SKM-1 treated with dmso at 0.1 percent for 144 hours (cell line): ENCODE results near the gene TUBB6.
A peak's percentile ranks its signal among the peaks of the same experiment; 100 is the strongest.

Experiments
- DNase-seq: peaks from one replicate; lab custom pipeline; 2025; ENCODE audit not compliant: unreplicated experiment; lab: John Stamatoyannopoulos, UW

Gene TUBB6

DNA sequence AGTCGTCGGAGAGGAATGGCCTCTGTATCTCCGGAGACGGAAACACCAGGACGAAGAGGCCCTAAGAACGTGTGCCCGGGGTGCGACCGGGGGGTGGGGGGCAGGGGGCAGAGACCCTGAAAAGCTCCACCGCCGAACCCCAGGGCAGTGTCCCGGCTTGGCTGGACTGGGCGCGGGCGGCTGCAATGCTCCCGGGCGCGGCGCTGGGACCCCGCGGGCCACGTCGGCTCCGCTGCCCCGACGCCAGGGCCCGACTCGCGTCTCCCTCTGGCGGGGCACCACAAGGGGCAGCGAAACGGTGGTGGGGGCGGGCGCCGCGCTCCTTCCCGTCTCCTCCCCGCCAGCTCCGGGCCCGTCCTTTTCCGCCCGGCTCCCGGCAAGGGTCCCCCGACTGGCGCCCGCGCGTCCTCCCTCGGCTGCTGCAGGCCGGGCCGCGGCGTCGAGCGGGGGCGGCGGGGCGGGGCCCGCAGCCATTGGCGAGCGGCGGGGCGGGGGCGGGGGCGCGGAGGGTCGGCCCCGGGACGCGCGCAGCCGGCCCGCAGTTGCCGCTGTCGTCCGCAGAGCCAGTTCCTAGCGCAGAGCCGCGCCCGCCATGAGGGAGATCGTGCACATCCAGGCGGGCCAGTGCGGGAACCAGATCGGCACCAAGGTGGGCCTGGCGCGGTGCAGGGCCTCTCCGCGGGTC, at the start of gene TUBB6:
Gene TUBB6 (plus strand): TSS at position 541 of the 685 bp plus-strand sequence. CDS start 52 bp downstream, at position 593.
- peak; percentile 56 for DNase-seq

DNA sequence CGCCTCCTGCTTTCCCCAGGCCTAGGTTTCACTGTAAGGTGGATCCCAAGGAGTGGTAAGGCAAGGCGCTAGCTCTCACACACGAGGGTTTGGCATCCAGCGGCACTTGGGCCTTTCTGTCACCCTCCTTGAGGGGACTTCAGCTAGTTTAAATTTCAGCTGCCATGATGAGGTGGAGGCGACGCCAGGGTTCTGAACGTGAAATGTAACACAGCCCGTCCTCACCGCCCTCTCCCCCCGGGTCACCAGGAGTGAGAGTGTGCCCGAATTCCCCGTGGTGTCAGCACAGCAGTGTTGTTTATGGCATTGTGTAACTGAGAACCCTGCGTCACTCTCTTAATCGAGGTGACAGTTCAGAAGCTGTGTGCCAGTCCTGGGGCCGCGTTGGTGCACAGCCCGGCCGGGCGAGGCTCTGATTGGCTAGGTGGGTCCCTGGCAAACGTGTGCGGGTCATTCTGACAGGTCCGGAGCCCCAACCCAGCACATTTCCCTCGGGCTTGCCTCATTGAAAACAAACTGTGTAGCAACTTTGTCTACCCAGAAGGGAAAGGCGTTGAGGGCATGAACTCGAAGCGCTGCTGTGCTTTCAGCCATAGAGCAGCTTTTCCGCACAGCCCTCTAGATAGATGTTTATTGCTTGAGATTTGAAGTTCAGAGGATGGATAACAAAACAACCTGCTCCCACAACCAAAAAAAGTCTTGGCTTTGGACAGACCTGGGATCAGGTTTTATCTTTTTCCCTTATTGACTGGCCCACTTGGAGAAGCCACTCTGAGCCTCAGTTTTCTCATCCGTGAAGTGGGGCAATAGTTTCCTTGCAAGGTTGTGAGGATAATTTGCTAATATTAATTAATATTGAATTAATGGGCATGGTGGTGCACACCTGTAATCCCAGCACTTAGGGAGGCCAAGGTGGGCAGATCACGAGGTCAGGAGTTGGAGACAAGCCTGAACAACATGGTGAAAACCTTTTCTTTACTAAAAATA, 49.0 kb upstream of the TUBB6 start:
- no peak for DNase-seq

DNA sequence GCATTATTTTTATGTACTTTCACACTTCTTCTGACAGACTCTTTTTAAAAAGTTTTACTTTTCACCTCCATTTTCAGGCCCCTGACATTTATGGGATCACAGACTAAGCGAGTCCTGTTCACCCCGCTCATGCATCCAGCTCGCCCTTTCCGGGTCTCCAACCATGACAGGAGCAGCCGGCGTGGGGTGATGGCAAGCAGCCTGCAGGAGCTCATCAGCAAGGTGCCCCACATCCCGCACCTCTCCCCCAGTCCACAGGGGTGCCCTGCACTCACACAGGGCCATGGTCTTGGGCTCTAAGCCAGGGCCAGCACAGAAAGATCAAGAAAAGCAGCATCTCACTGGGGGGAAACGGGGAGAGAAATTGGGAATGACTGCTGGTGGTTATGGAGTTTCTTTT, 45.3 kb upstream of the TUBB6 start:
- no peak for DNase-seq

DNA sequence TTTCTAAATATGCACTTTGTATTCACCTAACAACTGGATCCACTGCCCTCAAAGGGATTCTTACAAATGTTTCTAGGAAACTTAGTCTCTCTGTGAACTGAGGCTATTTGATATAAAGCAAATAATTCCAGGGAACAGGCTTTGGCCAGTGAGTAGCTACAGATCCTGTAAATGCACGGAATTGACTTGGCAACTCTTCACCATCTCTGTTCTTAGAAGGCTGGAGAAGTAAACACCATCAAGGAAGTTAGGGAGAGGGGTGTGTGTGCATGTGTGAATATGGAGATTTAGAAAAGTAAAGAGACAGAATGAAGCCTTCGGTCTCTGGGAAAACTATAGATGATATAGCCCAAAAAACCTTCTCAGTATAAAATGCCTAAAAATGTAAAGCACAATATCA, 43.2 kb upstream of the TUBB6 start:
- no peak for DNase-seq

DNA sequence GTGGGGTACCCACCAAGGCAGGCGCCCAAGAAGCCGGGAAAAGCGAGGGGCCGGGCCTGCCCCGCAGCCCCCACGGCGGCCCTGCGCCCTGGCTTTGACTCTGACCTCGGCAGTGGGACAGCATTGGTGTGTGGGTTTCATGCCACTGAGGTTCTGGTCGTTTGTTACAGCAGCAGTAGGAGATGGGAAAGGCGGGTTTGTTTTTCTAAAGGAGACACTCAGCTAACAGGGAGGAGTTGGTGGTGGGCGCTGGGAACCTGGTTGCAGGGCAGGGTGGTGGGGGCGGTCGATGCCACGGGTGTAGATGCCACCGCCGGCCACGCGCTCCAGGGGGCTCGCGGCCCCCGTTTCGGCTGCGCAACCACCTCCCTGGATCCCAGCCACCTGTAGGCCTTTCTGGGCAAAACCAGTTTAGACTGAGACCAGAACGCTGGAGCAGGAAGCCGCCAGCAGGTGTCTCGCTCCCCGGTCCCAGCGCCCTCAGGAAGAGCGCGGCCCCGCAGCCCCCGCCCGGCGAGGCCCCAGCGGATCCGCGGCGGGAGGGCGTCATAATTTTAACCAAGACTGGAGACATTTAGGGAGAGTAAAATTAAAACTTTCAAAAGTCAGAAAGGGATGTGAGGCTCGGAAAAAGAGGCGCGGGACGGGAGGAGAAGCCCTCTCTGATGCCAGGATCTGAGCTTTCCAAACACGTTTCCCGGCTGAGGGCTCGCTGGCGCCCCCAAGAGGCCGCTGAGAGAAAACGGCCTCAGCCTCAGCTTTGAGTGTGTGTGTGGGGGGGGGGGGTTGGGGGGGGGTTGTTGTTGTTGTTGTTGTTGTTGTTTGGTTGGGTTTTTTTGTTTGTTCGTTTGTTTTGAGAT, 36.4 kb upstream of the TUBB6 start:
- peak; percentile 54 for DNase-seq

DNA sequence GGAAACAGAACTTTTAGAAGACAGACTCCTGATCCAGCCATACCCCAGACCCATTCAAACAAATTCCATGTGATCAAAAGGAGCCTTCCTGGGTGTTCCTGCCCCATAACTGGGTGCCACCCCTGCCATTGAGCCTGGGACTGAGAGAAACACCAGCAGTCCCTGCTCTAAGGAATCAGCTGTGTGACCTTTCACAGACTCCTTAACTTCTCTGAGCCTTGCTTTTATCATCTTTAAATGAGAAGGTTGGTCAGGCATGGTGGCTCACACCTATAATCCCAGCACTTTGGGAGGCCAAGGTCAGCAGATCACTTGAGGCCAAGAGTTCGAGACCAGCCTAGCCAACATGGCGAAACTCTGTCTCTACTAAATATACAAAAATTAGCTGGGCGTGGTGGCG, 33.2 kb upstream of the TUBB6 start:
- DNase-seq, result no peak

DNA sequence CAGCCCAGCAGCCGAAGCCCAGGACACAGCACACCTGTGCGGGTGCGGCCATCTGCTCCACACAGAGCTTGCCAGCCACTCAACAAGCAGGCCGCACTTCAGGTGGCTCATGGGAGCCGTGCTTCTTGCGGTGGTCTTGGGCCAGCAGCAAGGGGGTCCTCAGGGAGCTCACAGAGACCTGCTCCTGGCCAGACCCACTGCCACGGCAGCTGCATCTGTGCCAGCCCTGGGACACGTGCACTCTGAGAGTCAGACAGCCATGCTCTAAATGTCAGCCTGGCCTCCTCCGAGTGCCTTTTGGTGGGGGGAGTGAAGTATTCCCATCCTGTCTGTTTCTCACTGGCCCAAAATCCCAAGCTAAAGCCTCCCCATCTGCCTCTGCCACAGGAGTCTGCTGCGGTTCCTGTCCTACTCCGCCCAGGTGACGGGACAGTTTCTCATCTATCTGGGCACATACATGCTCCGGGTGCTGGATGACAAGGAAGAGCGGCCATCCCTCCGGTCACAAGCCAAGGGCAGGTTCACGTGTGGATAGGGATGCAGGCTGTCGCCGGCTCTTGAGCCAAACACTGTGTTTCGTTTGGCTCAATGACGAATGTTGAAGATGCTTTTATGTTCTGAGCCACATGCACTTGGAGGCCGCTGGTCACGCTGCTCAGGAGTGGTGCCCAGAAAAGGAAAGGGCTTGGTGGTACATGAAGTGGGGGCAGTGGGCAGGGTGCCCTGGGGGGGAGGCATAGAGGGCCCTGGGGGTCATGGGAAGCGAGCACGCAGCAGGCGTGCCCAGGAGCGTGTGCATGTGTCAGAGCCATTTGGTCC, 31.1 kb upstream of the TUBB6 start:
- no peak for DNase-seq

DNA sequence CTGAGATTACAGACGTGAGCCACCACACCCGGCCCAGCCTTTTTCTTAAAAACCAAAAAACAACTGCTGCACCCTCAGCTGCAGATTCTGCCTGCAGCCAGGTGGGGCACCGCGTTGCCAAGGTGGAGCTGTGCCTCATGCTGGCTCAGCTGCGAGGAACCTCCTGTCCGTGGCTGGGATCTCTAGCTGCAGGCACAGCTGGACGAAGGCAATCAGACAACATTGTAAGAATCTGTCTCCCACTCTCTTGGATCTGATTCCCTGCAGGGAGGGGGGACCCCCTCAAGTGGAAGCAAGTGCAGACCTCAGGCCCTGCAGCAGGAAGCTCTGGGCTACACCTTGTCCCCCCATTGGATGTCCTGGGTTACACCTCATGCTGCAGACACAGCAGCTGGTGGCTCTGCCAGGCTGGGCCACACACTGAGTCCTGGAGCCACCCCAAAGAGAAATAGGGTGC, 29.8 kb upstream of the TUBB6 start:
- DNase-seq, result no peak

DNA sequence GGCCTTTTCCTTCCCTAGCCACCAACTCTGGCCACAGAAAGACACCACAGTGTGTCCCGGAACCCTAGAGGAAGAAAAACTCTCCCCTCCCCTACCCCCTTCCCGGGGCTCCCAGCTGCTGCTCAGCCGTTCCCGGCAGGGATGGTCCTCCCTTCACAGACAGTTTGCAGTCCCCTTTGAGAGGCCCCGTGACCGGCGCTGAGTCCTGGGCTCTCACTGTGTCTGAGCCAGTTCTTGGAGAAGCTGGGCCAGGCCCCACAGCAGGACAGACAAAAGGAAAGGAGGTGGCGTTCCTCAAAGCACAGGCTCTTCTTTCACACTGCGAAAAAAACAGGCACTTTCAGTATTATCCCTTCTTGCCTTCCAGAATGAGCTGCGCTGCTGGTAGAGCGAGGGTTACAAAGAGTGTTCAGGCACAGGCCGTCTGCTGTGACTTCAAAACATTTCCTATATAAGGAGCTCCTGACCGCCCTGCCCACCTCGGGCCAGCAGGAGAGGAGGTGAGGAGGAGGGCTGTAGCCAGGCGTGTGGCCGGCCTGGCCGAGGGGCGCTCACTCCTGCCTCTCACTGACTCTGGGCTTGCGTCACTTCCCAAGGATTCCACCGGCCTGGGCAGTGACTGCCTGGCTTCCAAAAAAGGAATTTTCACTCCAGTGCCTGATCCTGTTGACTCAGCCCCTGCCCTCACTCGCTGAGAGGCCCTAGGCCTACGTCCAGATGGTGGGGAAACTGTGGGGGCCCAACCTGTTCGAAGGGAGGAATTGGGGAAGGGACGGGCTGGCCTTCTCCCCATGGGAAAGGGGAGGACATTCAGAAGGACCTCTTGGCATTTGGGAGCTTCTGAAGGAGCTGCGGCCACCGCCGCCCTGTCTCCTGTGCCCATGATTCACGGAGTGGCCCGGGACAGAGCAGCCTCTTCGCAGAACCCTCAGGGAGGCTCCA, 29.0 kb upstream of the TUBB6 start:
- DNase-seq, result no peak

DNA sequence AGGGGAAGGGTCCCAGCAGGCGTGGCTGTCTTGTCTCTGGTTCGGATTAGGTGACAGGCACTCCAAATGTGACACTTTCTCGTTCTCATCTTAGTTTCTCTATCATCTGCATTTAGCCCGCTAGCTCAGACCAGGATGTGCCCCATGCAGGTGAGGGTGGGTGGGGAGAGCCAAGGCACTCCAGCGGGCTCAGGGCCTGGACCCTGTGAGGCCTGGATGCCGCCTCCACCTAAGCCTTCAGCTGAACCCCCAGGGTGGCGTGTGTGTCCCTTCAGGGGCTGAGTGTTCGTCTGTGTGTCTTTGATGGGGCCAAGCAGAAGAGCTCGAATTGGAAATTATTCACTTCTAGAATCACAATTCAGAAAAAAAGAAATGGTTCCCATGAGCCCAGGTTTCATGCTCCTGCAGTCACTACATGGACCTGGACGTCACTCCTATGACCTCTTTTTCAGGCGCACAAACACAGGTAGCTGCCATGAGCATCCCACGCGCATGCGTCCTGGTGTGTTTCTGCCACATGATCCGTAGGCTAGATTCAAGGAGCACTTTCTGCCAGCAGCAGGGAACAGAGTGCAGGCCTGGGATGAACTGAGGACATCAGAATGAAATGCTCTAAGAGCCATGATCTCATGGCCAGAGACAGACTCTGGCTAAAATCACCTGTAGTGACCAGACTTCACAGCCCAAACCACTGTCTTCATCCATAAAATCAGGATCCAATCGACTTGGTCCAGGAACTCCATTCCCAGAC, 28.1 kb upstream of the TUBB6 start:
- no peak for DNase-seq

DNA sequence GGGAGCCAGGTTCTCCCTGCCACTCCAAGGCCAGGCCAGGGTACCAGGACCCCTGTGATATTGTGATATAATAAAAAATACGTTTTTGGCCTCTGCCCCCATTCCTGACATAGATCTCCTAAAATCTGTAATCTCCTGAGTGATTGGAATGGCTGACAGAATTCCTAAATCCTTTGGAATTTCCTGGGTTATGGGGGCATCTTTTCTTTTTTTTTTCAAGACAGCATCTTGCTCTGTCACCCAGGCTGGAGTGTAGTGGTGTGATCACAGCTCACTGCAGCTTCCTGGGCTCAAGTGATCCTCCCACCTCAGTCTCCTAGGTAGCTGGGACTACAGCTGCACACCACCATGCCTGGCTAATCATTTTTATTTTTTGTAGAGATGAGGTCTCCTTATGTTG, 26.2 kb upstream of the TUBB6 start:
- no peak for DNase-seq

DNA sequence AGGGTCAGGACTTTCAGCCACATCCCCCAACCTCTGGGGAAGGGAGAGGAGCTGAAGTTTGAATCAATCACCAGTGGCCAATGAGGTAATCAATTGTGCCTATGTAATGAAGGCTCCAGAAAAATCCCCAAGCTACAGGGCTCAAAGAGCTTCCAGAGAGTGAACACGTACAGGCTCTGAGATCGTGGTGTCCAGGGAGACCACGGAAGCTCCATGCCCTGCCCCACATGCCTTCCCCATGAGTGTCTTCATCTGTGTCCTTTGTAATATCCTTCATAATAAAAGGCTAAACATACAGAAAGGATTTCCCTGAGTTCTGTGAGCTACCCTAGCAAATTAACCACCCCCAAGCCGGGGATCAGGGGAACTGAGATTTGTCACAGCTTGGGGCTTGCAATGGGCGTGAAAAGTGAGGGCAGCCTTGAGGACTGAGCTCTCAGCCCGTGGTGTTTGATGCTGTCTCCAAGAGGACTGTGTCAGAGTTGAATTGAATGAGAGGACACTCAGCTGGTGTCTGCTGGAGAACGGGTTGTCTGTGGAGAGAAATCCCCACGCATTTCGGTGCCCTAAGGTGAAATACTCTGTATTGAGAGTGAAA, 25.5 kb upstream of the TUBB6 start:
- no peak for DNase-seq

DNA sequence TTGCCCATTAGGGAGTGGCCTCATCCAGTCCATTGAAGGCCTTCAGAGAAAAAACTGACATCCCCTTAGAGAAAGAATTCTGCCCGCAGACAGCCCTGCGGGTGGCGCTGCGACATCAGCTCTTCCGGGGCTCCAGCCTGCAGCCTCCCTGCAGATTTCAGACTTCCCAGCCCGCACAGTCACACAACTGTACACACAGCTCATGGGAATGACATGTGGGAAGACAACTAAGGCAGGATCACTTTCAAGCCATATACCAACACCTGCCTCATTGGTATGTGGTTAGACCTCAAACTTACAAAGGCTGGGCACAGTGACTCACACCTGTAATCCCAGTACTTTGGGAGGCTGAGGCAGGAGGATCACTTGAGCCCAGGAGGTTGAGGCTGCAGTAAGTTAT, 24.8 kb upstream of the TUBB6 start:
- no peak for DNase-seq

DNA sequence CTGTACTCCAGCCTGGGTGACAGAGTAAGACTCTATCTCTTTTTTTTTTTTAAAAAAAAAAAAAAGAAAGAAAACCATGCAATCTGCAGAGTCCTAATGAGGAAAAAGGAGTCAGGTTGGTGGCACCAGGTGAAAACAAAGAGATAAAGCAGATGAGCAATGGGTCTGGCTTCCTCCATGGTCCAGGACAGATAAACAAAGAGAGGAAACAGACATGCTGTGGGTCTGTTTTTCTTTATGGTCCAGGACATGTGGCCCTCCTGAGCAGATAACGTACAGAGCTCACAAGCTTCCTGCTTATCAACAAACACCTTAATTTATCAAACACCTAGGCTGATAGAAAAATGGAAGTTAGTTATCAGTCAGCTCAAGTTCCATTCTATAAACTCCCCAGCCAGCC, 24.4 kb upstream of the TUBB6 start:
- DNase-seq, result no peak

DNA sequence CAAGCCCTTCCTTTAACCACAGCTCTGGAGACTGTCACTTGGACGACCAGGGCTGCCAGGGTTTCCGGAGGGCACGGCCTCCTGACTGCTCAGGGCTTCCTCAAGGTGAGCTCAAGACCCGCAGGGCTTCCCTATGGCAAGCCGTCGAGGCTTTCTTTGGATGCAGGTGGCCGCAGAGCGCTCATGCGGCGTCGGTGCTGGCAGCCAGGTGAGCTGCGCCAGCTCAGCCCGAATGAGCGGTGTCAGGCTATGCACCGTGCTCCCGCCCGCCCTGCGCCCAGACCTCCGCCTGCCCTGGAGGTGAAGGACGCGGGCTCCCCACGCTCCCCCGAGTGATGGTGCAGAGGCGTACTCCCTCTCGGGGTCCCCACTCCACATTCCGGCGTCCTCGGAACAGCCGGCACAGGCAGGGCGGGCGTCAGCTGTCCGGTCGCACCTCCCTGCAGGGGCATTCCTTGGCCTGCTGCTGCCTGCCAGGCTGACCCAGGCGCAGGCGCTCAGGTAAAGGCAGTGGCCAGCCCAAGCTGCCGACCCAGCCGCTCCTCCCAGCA, 20.8 kb upstream of the TUBB6 start:
- DNase-seq, result no peak

DNA sequence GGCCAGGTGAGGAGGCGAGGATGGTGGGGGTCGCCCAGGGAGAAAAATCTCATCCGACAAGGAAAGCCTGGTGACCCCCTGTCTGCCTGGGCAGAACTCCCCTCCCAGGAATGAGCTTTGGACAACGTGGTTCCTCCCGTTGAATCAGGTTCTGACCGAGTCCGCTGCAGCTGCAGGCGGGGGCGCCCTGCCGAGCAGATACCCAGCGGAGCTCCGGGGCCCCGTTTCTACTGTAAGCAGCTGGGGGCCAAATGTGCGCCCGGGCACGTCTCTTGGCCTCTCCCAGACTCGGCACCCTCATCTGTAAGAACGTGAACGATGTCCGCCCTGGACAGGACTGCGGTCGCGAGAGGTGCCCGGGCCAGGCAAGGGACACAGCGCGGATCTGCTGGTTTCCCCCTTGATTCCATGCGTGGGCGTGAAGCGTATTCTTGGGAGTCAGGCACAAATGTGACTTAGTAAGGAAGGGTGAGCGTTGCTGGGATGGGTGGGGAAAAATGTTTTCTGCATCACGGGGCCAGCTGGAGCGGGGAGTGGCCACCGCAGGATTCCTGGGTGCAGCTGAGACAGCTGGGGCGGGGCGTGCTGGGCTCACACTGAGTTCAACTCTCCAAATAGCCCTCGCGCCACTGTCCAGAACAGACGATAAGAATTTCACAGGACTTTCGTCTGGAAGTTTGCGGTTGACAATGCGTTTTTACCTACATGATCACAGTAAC, 20.2 kb upstream of the TUBB6 start:
- no peak for DNase-seq

DNA sequence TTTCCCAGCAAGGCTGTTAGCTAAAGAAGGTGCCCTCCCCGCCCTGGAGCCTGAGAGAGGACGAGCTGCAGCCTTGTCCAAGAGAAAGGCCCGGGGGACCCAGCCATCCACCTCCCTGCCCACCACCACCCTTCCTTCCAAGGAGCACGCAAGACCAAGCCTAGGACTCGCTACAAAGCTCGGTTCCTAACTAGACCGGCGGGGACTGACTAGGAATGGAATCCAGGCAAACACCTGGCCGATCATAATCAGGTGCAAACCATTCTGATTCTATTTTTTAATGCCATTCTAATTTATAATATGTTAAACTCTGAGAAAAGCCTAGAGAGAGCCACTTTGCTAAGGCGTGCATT, 19.7 kb upstream of the TUBB6 start:
- DNase-seq, result no peak
